Measurements from ENCODE around the gene SPATA32. TPM values are rescaled to one million over a fixed set of nuclear protein-coding genes. Genes with fewer than 3 reads are reported as not detected.
A peak's percentile ranks its signal among the peaks of the same experiment; 100 is the strongest.
"Not testable (repeated sequence)": the region's sequence is repeated elsewhere in the genome, so short reads cannot be mapped to it uniquely, and the experiment has no call there.

SPATA32 gene
- total and polyA plus RNA-seq, 3 experiments from 2014 or later, result 0.15 to 0.33 TPM; not detected in 1

DNA sequence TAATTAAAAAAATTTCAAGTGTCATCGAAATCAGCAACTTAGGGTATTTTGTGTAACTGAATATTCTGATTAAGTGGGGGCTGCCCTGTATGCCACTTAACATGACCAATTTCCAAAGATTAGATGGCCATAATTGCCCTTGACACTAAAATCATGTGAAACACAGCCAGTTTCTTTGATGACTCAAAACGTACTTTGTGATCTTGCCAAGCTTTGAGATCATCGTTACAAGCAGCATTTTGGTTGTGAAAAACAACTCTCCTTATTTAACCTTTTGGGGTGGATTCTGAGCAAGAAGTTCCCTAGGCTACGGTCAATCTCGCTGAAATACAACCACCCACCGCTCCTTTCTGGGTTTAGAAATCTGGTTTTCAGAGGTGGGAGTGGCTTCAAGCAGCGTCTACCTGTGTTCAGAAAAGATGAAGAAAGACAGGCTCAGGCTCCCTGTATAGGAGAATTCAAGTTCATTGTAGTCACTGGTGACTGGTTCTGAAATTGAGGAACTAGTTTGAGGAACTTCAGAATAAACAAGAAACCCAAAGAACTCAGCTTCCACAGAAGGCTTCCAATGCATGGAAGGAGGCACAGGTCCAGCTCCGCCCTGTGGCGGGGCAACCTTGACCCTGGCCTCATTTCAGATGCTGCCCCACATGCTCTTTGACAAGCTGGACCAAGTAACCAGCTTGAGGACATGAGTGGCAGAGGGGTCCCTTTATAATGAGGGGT is 45.6 kb upstream of the SPATA32 start:
- Mint-ChIP-seq H3K4me3 (peak overlapping the region in 4 of 7 donors; percentile 29 to 60 (median 35)), H3K36me3 (peaks cover 0 to 54% (median 7%) of the 10 kb centered on the region in 3 donors), H3K4me1 (peaks cover 73 to 88% (median 86%) of the 10 kb centered on the region in 3 donors), H3K9me3 (no peaks in the 10 kb centered on the region), H3K27ac (peak overlapping the region in 7 of 8 donors; percentile 43 to 83 (median 78)), H3K27me3 (no peaks in the 10 kb centered on the region)
- ChIA-PET POLR2A (interaction anchor here (0.7 to 0.9 kb wide), 2 partner anchors 9 to 88 kb away, joined by 3 to 4 read pairs; partner anchors contain the start of gene MAP3K14), CTCF (interaction anchor here (1.0 to 2.9 kb wide), 4 partner anchors 9 to 88 kb away, joined by 3 to 14 read pairs (median 5); partner anchors contain the start of gene MAP3K14)
- peak in 1 of 5 donors; percentile 29 for DNase-seq
- peaks cover 7% of the 10 kb centered on the region for H3K36me3 ChIP-seq (ENCODE audit: insufficient read depth, low read length)
- no peaks in the 10 kb centered on the region for H3K9me3 ChIP-seq (ENCODE audit: low read length)
- no peak overlapping the region for H3K27ac ChIP-seq (ENCODE audit: low read depth, low read length)
- no peaks in the 10 kb centered on the region for H3K27me3 ChIP-seq (ENCODE audit: insufficient read depth, low read length, poor library complexity, severe bottlenecking)
- no peak overlapping the region for H3K4me3 ChIP-seq (ENCODE audit: low read length)
- peaks cover 72% of the 10 kb centered on the region for H3K4me1 ChIP-seq (ENCODE audit: insufficient read depth, low read length)

DNA sequence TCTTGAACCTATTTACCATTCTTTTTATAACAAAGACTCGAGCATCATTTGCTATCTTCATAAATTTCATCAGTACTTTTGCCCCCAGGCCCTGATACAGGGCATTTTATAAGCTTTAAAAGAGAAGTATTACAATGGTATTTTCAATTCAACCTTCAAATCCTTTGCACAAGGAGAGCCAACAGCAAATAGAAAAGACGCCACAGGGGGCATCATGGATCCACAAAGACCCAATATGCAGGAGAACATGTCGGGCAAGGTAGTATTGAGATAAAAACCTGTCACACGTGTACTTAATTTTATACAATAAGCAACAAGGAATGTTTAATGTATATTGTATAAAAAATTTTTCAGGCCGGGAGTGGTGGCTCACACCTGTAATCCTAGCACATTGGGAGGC is 44.7 kb upstream of the SPATA32 start:
- H3K4me3 ChIP-seq (ENCODE audit: low read length), result no peak overlapping the region
- Mint-ChIP-seq H3K4me3 (no peak overlapping the region), H3K36me3 (peaks cover 0 to 50% (median 7%) of the 10 kb centered on the region in 3 donors), H3K27me3 (no peaks in the 10 kb centered on the region), H3K27ac (peak overlapping the region in 4 of 8 donors; percentile 12 to 80 (median 50)), H3K4me1 (peaks cover 68 to 85% (median 82%) of the 10 kb centered on the region in 3 donors), H3K9me3 (no peaks in the 10 kb centered on the region)
- POLR2A ChIA-PET, result interaction anchor here (0.7 to 0.9 kb wide), 2 partner anchors 10 to 87 kb away, joined by 3 to 4 read pairs; partner anchors contain the start of gene MAP3K14
- H3K4me1 ChIP-seq (ENCODE audit: insufficient read depth, low read length), result peaks cover 65% of the 10 kb centered on the region
- H3K36me3 ChIP-seq (ENCODE audit: insufficient read depth, low read length), result peaks cover 7% of the 10 kb centered on the region
- H3K27me3 ChIP-seq (ENCODE audit: insufficient read depth, low read length, poor library complexity, severe bottlenecking), result no peaks in the 10 kb centered on the region
- no peak for DNase-seq
- H3K27ac ChIP-seq (ENCODE audit: low read depth, low read length), result no peak overlapping the region
- H3K9me3 ChIP-seq (ENCODE audit: low read length), result no peaks in the 10 kb centered on the region
- CTCF ChIA-PET, result interaction anchor here (1.0 to 2.9 kb wide), 4 partner anchors 10 to 31 kb away, joined by 3 to 14 read pairs (median 4); partner anchors contain the start of gene MAP3K14

DNA sequence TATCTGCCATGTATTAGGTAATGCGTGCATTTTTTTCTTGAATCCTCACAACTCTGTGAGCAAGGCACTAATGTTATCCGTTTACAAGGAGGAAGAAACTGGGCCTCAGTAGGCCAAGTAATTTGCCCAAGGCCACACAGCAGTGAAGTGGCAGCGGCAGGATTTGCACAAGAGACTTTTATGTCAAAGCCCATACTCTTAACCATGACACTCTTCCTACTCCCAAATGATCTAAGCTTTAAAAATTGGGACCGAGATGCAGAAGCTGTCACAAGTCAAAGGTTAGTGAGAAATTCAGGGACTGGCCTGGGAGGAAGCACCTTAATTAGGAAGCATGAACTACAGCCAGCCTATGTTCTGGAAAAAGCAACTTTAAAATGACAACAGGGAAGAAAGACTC is 44.2 kb upstream of the SPATA32 start:
- H3K36me3 Mint-ChIP-seq, result peaks cover 0 to 48% (median 7%) of the 10 kb centered on the region in 3 donors
- H3K27me3 Mint-ChIP-seq, result no peaks in the 10 kb centered on the region

DNA sequence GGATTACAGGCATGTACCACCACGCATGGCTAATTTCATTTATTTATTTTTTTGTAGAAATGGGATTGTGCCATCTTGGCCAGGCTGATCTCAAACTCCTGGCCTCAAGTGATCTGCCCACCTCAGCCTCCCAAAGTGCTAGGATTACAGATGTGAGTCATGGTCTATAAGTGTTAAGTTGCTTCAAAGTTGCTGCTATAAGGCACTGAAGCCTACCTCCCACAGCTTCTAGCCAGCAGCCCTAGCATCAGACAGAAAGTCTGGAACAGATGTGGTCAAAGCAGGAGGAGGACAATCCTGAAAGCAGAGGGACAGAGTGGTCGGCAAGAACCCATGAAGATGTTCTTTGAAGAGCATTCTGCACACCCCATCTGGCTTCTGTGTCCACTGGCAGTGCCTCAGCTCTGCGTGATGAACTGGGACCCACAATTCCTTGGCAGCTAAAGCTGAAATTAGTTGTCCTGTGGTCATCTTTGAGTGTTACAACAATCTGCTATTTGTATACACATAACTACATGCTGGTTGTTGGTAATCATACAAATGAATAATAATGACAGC is 43.7 kb upstream of the SPATA32 start:
- Histone ChIP-seq H3K4me3 (ENCODE audit: low read length) (no peak overlapping the region), H3K36me3 (ENCODE audit: insufficient read depth, low read length) (peaks cover 7% of the 10 kb centered on the region), H3K27ac (ENCODE audit: low read depth, low read length) (no peak overlapping the region), H3K27me3 (ENCODE audit: insufficient read depth, low read length, poor library complexity, severe bottlenecking) (no peaks in the 10 kb centered on the region), H3K9me3 (ENCODE audit: low read length) (no peaks in the 10 kb centered on the region), H3K4me1 (ENCODE audit: insufficient read depth, low read length) (peaks cover 57% of the 10 kb centered on the region)
- DNase-seq, result peak in 1 of 5 donors; percentile 1
- ChIA-PET CTCF (interaction anchor here (0.9 to 1.2 kb wide), 2 partner anchors 12 to 28 kb away, joined by 3 to 4 read pairs; partner anchors contain the start of gene MAP3K14), POLR2A (no interaction called here)
- Mint-ChIP-seq H3K4me3 (peak overlapping the region in 1 of 7 donors; percentile 40), H3K36me3 (peaks cover 0 to 44% (median 5%) of the 10 kb centered on the region in 3 donors), H3K9me3 (no peaks in the 10 kb centered on the region), H3K27ac (peak overlapping the region in 4 of 8 donors; percentile 46 to 90 (median 81)), H3K27me3 (peaks cover 0 to under 1% of the 10 kb centered on the region in 2 donors), H3K4me1 (peaks cover 63 to 84% (median 81%) of the 10 kb centered on the region in 3 donors)

More for the DNA sequence above, 44.2 kb upstream of the SPATA32 start:
- Histone ChIP-seq H3K9me3 (ENCODE audit: low read length) (no peaks in the 10 kb centered on the region), H3K27ac (ENCODE audit: low read depth, low read length) (no peak overlapping the region), H3K27me3 (ENCODE audit: insufficient read depth, low read length, poor library complexity, severe bottlenecking) (no peaks in the 10 kb centered on the region), H3K36me3 (ENCODE audit: insufficient read depth, low read length) (peaks cover 7% of the 10 kb centered on the region), H3K4me1 (ENCODE audit: insufficient read depth, low read length) (peaks cover 60% of the 10 kb centered on the region), H3K4me3 (ENCODE audit: low read length) (no peak overlapping the region)
- Mint-ChIP-seq H3K4me1 (peaks cover 65 to 85% (median 82%) of the 10 kb centered on the region in 3 donors), H3K27ac (peak overlapping the region in 6 of 8 donors; percentile 12 to 90 (median 50)), H3K9me3 (no peaks in the 10 kb centered on the region), H3K4me3 (no peak overlapping the region)
- ChIA-PET CTCF (interaction anchor here (0.9 to 1.2 kb wide), 3 partner anchors 11 to 30 kb away, joined by 3 to 4 read pairs (median 3); partner anchors contain the start of gene MAP3K14), POLR2A (no interaction called here)
- DNase-seq, result no peak

DNA sequence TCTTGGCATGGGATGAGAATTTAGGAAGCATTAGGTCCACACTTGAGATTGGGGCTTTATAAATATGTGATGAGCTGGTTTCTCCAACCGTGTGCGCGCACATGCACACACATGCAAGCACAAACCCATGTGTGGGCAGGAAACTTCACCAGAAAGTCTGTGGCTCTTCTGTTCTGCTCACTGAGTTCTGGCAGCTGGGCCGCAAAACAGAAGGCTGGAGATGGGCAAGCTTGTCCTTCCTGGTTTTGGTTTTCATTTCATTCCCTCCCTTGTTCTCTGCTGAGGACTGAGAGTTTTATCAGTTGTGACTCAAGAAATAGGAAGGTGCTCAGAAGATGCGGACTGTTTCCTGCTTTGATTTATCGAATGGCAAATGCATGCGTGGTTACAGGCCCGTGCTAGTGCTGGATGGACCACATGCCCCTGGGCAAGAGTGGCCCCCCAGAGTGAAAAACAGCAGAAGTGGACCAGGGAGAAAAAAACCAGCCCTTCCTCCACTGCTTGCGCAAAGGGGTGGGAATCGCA is 40.8 kb upstream of the SPATA32 start:
- POLR2A ChIA-PET, result interaction anchor here (0.7 to 1.2 kb wide), 4 partner anchors 9 to 17 kb away, joined by 4 read pairs; no protein-coding TSS in a partner anchor
- CTCF ChIA-PET, result interaction anchor here (1.1 to 2.5 kb wide), 3 partner anchors 9 to 15 kb away, joined by 3 to 11 read pairs (median 7); partner anchors contain the start of gene MAP3K14
- H3K9me3 ChIP-seq (ENCODE audit: low read length), result no peaks in the 10 kb centered on the region
- Mint-ChIP-seq H3K27me3 (peaks cover 0 to 2% of the 10 kb centered on the region in 2 donors), H3K27ac (peak overlapping the region; percentile 35 to 88 (median 68)), H3K9me3 (no peaks in the 10 kb centered on the region), H3K36me3 (peaks cover 0 to 39% (median 10%) of the 10 kb centered on the region in 3 donors), H3K4me1 (peaks cover 67 to 88% (median 87%) of the 10 kb centered on the region in 3 donors), H3K4me3 (peak overlapping the region in 5 of 7 donors; percentile 10 to 57 (median 41))
- peaks cover 40% of the 10 kb centered on the region for H3K4me1 ChIP-seq (ENCODE audit: insufficient read depth, low read length)
- no peak overlapping the region for H3K27ac ChIP-seq (ENCODE audit: low read depth, low read length)
- H3K4me3 ChIP-seq (ENCODE audit: low read length), result no peak overlapping the region
- H3K27me3 ChIP-seq (ENCODE audit: insufficient read depth, low read length, poor library complexity, severe bottlenecking), result no peaks in the 10 kb centered on the region
- H3K36me3 ChIP-seq (ENCODE audit: insufficient read depth, low read length), result peaks cover 7% of the 10 kb centered on the region
- DNase-seq, result peak in 1 of 5 donors; percentile 24

DNA sequence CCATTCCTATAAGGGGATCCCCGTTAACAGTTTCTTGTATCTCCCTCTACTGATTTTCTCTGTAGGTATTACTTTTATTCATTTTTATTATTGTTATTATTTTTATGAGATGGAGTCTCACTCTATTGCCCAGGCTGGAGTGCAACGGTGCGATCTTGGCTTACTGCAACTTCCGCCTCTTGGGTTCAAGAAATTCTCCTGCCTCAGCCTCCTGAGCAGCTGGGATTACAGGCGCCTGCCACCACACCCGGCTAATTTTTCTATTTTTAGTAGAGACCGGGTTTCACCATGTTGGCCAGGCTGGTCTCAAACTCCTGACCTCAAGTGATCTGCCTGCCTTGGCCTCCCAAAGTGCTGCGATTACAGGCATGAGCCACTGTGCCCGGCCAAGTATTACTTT is 40.3 kb upstream of the SPATA32 start:
- DNase-seq; H3K9me3 ChIP-seq (ENCODE audit: low read length); H3K36me3 ChIP-seq (ENCODE audit: insufficient read depth, low read length); H3K27me3 Mint-ChIP-seq; H3K27ac ChIP-seq (ENCODE audit: low read depth, low read length); H3K4me3 Mint-ChIP-seq; H3K9me3 Mint-ChIP-seq; H3K4me3 ChIP-seq (ENCODE audit: low read length); H3K27me3 ChIP-seq (ENCODE audit: insufficient read depth, low read length, poor library complexity, severe bottlenecking): not testable (repeated sequence)
- peaks cover 37% of the 10 kb centered on the region for H3K4me1 ChIP-seq (ENCODE audit: insufficient read depth, low read length)
- CTCF ChIA-PET, result interaction anchor here (1.1 to 2.5 kb wide), 4 partner anchors 8 to 18 kb away, joined by 3 to 11 read pairs (median 5); partner anchors contain the start of gene MAP3K14
- POLR2A ChIA-PET, result interaction anchor here (0.7 to 1.2 kb wide), 3 partner anchors 12 to 18 kb away, joined by 4 read pairs; no protein-coding TSS in a partner anchor
- Mint-ChIP-seq H3K4me1 (peaks cover 65 to 88% (median 87%) of the 10 kb centered on the region in 3 donors), H3K36me3 (peaks cover 0 to 36% (median 6%) of the 10 kb centered on the region in 3 donors), H3K27ac (peak overlapping the region in 4 of 8 donors; percentile 6 to 88 (median 60))

DNA sequence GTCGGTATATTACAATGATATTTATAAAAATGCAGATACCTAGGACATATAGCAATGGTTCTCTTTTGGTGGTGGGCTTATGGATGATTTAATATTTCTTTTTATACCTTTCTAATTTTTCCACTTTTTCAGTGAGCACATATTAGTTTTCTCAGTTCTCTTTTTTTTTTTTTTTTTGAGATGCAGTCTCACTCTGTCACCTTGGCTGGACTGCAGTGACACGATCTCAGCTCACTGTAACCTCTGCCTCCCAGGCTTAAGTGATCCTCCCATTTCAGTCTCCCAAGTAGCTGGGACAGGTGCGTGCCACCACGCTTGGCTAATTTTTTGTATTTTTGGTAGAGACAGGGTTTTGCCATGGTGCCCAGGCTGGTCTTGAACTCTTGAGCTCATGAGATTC is 39.8 kb upstream of the SPATA32 start:
- Mint-ChIP-seq H3K9me3 (no peaks in the 10 kb centered on the region), H3K27ac (peak overlapping the region in 2 of 8 donors; percentile 17 to 33), H3K4me3 (peak overlapping the region in 2 of 7 donors; percentile 34 to 48), H3K4me1 (peaks cover 68 to 90% (median 88%) of the 10 kb centered on the region in 3 donors), H3K27me3 (peaks cover 0 to 2% of the 10 kb centered on the region in 2 donors), H3K36me3 (peaks cover 0 to 38% (median 6%) of the 10 kb centered on the region in 3 donors)
- no peak overlapping the region for H3K27ac ChIP-seq (ENCODE audit: low read depth, low read length)
- H3K9me3 ChIP-seq (ENCODE audit: low read length), result no peaks in the 10 kb centered on the region
- POLR2A ChIA-PET, result interaction anchor here (1.2 kb wide), 1 partner anchor 18 kb away, joined by 4 read pairs; no protein-coding TSS in a partner anchor
- CTCF ChIA-PET, result interaction anchor here (1.1 to 2.5 kb wide), 4 partner anchors 8 to 18 kb away, joined by 3 to 11 read pairs (median 5); partner anchors contain the start of gene MAP3K14
- H3K4me1 ChIP-seq (ENCODE audit: insufficient read depth, low read length), result peaks cover 40% of the 10 kb centered on the region
- no peak overlapping the region for H3K4me3 ChIP-seq (ENCODE audit: low read length)
- peaks cover 6% of the 10 kb centered on the region for H3K36me3 ChIP-seq (ENCODE audit: insufficient read depth, low read length)
- peak in 1 of 5 donors; percentile 15 for DNase-seq
- no peaks in the 10 kb centered on the region for H3K27me3 ChIP-seq (ENCODE audit: insufficient read depth, low read length, poor library complexity, severe bottlenecking)

All from CD8-positive, alpha-beta memory T cell (primary cell).